ENCODE measurements around the gene ZNF616. TPM values are rescaled to one million over a fixed set of nuclear protein-coding genes. Genes with fewer than 3 reads are reported as not detected.
"Not testable (repeated sequence)": the region's sequence is repeated elsewhere in the genome, so short reads cannot be mapped to it uniquely, and the experiment has no call there.

ZNF616 gene
- total RNA-seq, 5 donors from 2014 or later (not counting 1 experiment from before 2014, with no cell fraction given): 3.6 to 18.3 (median 14.4) TPM

DNA sequence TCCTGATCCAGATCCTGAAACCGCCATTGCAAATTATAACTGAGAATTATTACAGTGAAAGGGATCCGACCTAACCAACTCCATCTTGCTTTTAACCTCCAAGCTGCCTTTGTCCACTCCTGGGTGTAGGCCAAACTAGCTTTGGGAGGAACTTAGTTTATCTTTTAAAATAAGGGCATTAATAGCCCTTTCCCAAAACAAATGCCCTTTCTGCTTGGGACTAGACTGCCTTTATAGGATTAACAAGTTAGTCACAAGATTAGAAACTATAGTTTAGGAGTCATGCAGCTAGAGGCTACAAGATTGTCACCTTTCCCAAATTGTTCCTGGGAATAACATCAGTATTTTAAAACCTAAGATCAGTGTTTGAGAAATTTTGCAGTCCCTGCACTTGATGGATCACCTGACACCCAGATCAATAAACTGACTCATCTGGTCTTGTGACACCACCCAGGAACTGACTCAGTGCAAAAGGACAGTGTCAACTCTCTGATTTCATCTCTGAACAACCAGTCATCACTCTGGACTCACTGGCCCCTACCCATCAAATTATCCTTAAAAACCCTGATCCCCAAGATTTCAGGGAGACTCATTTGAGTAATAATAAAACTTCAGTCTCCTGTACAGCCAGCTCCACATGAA, 40.1 kb downstream of the ZNF616 start:
- Mint-ChIP-seq H3K36me3 (peaks cover 17% of the 10 kb centered on the region), H3K27ac (no peak overlapping the region), H3K4me1 (peaks cover 10 to 16% (median 12%) of the 10 kb centered on the region in 3 donors), H3K9me3 (peaks cover 9 to 33% (median 21%) of the 10 kb centered on the region in 3 donors), H3K27me3 (peaks cover 0 to 3% of the 10 kb centered on the region in 2 donors), H3K4me3 (no peak overlapping the region)
- no CpG with 5 or more reads among the region's 2 CpGs for whole genome bisulfite sequencing (ENCODE audit: insufficient coverage)
- ATAC-seq (replicated peaks in 1 of 4) (no peak), DNase-seq (no peak)
- Histone ChIP-seq H3K36me3 (ENCODE audit: control insufficient read depth in 2 of 2, extremely low read depth in 1 of 2, insufficient read depth in 1 of 2, low read length in 1 of 2) (no peaks in the 10 kb centered on the region), H3K4me1 (ENCODE audit: control insufficient read depth in 1 of 2, extremely low read depth in 1 of 2, insufficient read depth in 2 of 2, low read length in 2 of 2) (peaks cover 0 to 12% of the 10 kb centered on the region in 2 experiments), H3K4me3 (ENCODE audit: control insufficient read depth in 1 of 2, extremely low read depth in 1 of 2, low read length in 1 of 2) (no peak overlapping the region), H3K9me3 (no peaks in the 10 kb centered on the region), H3K27me3 (replicated peaks in 1 of 2; ENCODE audit: control insufficient read depth in 2 of 2, extremely low read depth in 1 of 2, insufficient read depth in 2 of 2, low read length in 1 of 2) (peaks cover 0 to 5% of the 10 kb centered on the region in 2 experiments), H3K27ac (ENCODE audit: low read length) (no peak overlapping the region)
- ChIA-PET CTCF (no interaction called here), POLR2A (no interaction called here)

DNA sequence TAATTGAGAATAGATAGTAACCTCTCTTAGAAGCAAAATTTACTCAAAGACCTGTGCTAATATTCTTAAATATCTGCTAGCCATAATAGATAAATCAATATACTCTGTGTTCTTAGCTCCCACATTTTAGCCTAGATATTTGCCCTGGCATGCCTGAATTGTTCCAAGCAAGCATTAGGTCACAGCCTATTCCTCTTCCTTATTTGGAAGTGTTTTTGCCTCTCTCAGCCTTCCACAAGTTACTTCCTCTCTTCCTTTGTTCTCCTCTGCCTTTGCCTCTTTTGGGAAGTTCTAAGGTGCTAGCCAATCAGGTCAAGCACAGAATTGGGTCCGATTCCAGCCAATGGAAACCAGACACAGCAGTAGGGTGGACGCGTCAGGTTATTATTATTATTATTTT, 43.3 kb downstream of the ZNF616 start:
- H3K27ac ChIP-seq (ENCODE audit: low read length); H3K4me3 ChIP-seq (ENCODE audit: control insufficient read depth in 1 of 2, extremely low read depth in 1 of 2, low read length in 1 of 2); CTCF ChIA-PET; ATAC-seq (replicated peaks in 1 of 4); H3K9me3 ChIP-seq; POLR2A ChIA-PET; H3K27me3 ChIP-seq (replicated peaks in 1 of 2; ENCODE audit: control insufficient read depth in 2 of 2, extremely low read depth in 1 of 2, insufficient read depth in 2 of 2, low read length in 1 of 2); H3K27ac Mint-ChIP-seq; DNase-seq; H3K27me3 Mint-ChIP-seq: not testable (repeated sequence)
- Mint-ChIP-seq H3K36me3 (peaks cover 49% of the 10 kb centered on the region), H3K4me1 (peaks cover 23 to 40% (median 35%) of the 10 kb centered on the region in 3 donors), H3K4me3 (peak overlapping the region; percentile 94 to 100 (median 97)), H3K9me3 (peaks cover 17 to 49% (median 18%) of the 10 kb centered on the region in 3 donors)
- Histone ChIP-seq H3K4me1 (ENCODE audit: control insufficient read depth in 1 of 2, extremely low read depth in 1 of 2, insufficient read depth in 2 of 2, low read length in 2 of 2) (peaks cover 2 to 20% of the 10 kb centered on the region in 2 experiments), H3K36me3 (ENCODE audit: control insufficient read depth in 2 of 2, extremely low read depth in 1 of 2, insufficient read depth in 1 of 2, low read length in 1 of 2) (peaks cover 0 to 10% of the 10 kb centered on the region in 2 donors)
- no CpG with 5 or more reads among the region's 3 CpGs for WGBS (ENCODE audit: insufficient coverage)

DNA sequence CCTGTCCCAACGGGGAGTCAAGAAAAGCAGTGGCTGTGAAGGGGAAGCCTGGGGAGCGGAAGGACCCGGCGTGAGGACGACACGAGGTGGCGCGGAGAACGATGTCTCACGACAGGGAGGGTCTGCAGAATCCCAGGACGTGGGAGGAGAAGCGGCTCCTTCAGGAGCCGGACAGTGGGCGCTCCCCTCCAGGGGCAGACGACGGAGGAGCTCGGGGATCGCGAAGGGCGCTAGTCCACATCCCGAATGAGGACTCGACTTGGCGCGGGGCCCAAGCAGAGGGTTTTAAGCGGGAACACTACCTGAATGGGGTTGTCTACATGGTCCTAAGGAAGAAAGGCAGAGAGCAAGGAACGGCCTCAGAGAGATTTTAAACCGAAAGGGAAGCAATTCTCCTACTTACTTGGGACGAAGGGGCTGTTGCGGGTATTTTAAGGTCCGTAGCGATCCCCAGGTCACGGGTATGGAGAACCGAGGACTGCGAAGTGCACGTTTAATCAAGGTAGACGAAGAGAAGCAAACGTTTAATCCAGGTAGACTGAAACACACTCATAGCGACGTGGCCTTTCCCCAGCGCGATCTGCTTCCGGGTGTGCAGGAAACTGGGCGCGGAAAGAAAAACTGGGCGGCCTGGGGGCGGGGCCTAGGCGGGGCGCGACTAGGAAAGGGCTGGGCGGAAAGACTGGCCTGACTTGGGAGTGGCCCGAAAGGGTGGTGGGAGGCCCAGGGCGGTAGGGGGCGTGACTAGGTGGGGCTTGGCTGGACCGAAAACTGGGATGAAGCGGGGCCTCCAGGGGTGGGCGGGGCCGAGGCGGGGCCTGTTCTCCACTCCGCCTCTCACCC, 44.3 kb downstream of the ZNF616 start, which contains the start of gene ZNF841:
Gene ZNF841, minus strand, starts transcription at position 594 of the 843 bp plus-strand sequence. CDS start 10,964 bp downstream, outside the sequence.
- ChIA-PET POLR2A (interaction anchor here in 1 of 2 donors (0.6 kb wide), 1 partner anchor 573 kb away, joined by 3 read pairs; no protein-coding TSS in a partner anchor), CTCF (no interaction called here)
- H3K27ac Mint-ChIP-seq: peak within 1 kb of the TSS; percentile 92 to 94
- Histone ChIP-seq H3K4me1 (ENCODE audit: control insufficient read depth in 1 of 2, extremely low read depth in 1 of 2, insufficient read depth in 2 of 2, low read length in 2 of 2) (peaks cover 2 to 20% of the 10 kb centered on the region in 2 experiments), H3K4me3 (ENCODE audit: control insufficient read depth in 1 of 2, extremely low read depth in 1 of 2, low read length in 1 of 2) (peak within 1 kb of the TSS; percentile 94 to 98), H3K27me3 (replicated peaks in 1 of 2; ENCODE audit: control insufficient read depth in 2 of 2, extremely low read depth in 1 of 2, insufficient read depth in 2 of 2, low read length in 1 of 2) (no peaks in the 10 kb centered on the region), H3K27ac (ENCODE audit: low read length) (peak within 1 kb of the TSS; percentile 78), H3K36me3 (ENCODE audit: control insufficient read depth in 2 of 2, extremely low read depth in 1 of 2, insufficient read depth in 1 of 2, low read length in 1 of 2) (peaks cover 0 to 17% of the 10 kb centered on the region in 2 donors), H3K9me3 (no peaks in the 10 kb centered on the region)
- peaks cover 0 to 3% of the 10 kb centered on the region in 2 donors for H3K27me3 Mint-ChIP-seq
- peaks cover 24 to 47% (median 40%) of the 10 kb centered on the region in 3 donors for H3K4me1 Mint-ChIP-seq
- H3K9me3 Mint-ChIP-seq: peaks cover 22 to 60% (median 23%) of the 10 kb centered on the region in 3 donors
- peak; percentile 94 to 98 (median 96) for ATAC-seq (replicated peaks in 1 of 4)
- peaks cover 59% of the 10 kb centered on the region for H3K36me3 Mint-ChIP-seq
- peak within 1 kb of the TSS; percentile 94 to 100 (median 97) for H3K4me3 Mint-ChIP-seq
- DNase-seq: peak; percentile 67 to 87 (median 78)
- WGBS (ENCODE audit: insufficient coverage): 4% methylated on average over 55 of the region's 59 CpGs

DNA sequence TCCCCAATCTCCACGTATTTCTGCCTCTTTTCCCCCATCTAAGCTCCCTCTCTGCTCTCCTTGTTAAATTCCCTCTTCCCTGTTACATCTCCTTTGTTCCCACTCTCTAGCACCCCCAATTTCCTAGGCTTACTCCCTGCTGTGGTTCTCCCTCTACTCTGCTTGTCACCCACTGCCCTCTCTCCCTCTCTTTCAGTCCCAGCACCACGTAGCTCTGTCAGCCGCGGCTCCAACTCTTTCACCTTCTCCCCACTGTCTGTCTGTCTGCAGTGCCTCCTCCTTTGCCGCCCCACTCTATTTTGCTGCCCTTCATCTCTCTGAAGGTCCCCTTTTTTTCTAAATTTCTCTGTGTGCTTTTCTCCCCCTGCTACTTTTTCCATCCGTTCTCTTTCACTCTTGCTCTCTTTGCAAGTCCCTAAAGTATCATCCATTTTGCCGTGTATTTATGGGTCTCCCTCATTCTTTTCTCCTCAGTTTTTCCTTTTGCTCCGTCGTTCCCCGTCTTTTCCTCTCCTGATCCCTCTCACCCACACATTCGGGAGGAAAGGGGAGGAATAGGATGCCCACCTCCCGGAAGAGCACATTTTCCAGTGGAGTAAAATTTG, 45.1 kb downstream of the ZNF616 start:
- ATAC-seq (replicated peaks in 1 of 4): no peak
- POLR2A ChIA-PET: no interaction called here
- no peak overlapping the region for H3K27ac ChIP-seq (ENCODE audit: low read length)
- WGBS (ENCODE audit: insufficient coverage): 57% methylated on average over 6 of the region's 12 CpGs
- DNase-seq: no peak
- Mint-ChIP-seq H3K27me3 (no peaks in the 10 kb centered on the region), H3K27ac (peak overlapping the region; percentile 92 to 94), H3K4me3 (peak overlapping the region; percentile 94 to 100 (median 97)), H3K36me3 (peaks cover 67% of the 10 kb centered on the region), H3K4me1 (peaks cover 31 to 49% (median 43%) of the 10 kb centered on the region in 3 donors), H3K9me3 (peaks cover 24 to 60% (median 25%) of the 10 kb centered on the region in 3 donors)
- CTCF ChIA-PET: interaction anchor here in 1 of 2 donors (0.6 kb wide), 1 partner anchor 201 kb away, joined by 5 read pairs; no protein-coding TSS in a partner anchor
- H3K9me3 ChIP-seq: no peaks in the 10 kb centered on the region
- H3K4me1 ChIP-seq (ENCODE audit: control insufficient read depth in 1 of 2, extremely low read depth in 1 of 2, insufficient read depth in 2 of 2, low read length in 2 of 2): peaks cover 2 to 20% of the 10 kb centered on the region in 2 experiments
- H3K27me3 ChIP-seq (replicated peaks in 1 of 2; ENCODE audit: control insufficient read depth in 2 of 2, extremely low read depth in 1 of 2, insufficient read depth in 2 of 2, low read length in 1 of 2): no peaks in the 10 kb centered on the region
- peak overlapping the region; percentile 94 to 98 for H3K4me3 ChIP-seq (ENCODE audit: control insufficient read depth in 1 of 2, extremely low read depth in 1 of 2, low read length in 1 of 2)
- H3K36me3 ChIP-seq (ENCODE audit: control insufficient read depth in 2 of 2, extremely low read depth in 1 of 2, insufficient read depth in 1 of 2, low read length in 1 of 2): peaks cover 0 to 20% of the 10 kb centered on the region in 2 donors

- Histone ChIP-seq H3K9me3 (peaks cover 9% of the 10 kb centered on the region), H3K36me3 (ENCODE audit: control insufficient read depth in 2 of 2, extremely low read depth in 1 of 2, insufficient read depth in 1 of 2, low read length in 1 of 2) (peaks cover 6 to 58% of the 10 kb centered on the region in 2 donors), H3K27me3 (replicated peaks in 1 of 2; ENCODE audit: control insufficient read depth in 2 of 2, extremely low read depth in 1 of 2, insufficient read depth in 2 of 2, low read length in 1 of 2) (no peaks in the 10 kb centered on the region), H3K27ac (ENCODE audit: low read length) (no peak overlapping the region), H3K4me3 (ENCODE audit: control insufficient read depth in 1 of 2, extremely low read depth in 1 of 2, low read length in 1 of 2) (no peak overlapping the region), H3K4me1 (ENCODE audit: control insufficient read depth in 1 of 2, extremely low read depth in 1 of 2, insufficient read depth in 2 of 2, low read length in 2 of 2) (no peaks in the 10 kb centered on the region)
- Mint-ChIP-seq H3K27me3 (no peaks in the 10 kb centered on the region), H3K36me3 (peaks cover 97% of the 10 kb centered on the region), H3K4me1 (peaks cover 8 to 10% (median 9%) of the 10 kb centered on the region in 3 donors), H3K27ac (no peak overlapping the region), H3K4me3 (no peak overlapping the region), H3K9me3 (peaks cover 31 to 74% (median 47%) of the 10 kb centered on the region in 3 donors)
- ATAC-seq (replicated peaks in 1 of 4) (no peak), DNase-seq (no peak)
- CTCF ChIA-PET: no interaction called here
- POLR2A ChIA-PET: no interaction called here
Measured at GRCh38 chr19:52086481-52086880, 53.3 kb downstream of the ZNF616 start.

DNA sequence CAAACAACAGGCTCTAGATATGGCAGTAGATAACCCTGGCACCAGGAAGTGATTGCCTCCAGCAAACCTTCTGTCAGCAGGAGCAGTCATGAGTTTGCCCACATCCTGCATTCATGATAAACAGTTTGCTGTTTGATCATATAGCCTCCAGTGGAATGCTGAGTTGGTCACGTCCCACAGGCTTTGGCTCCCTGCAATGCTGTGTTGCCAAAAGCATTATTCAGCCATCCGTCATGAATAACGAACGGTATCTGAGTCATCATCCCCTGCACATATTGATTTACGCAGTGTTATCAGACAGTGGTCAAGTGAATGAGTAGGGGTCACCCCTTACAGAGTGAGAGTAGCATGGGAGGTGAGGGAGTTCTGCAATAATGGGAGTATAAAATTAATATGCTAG, 69.2 kb downstream of the ZNF616 start:
- H3K36me3 ChIP-seq (ENCODE audit: control insufficient read depth in 2 of 2, extremely low read depth in 1 of 2, insufficient read depth in 1 of 2, low read length in 1 of 2): peaks cover 4 to 63% of the 10 kb centered on the region in 2 donors
- no peaks in the 10 kb centered on the region for H3K4me1 ChIP-seq (ENCODE audit: control insufficient read depth in 1 of 2, extremely low read depth in 1 of 2, insufficient read depth in 2 of 2, low read length in 2 of 2)
- no peak overlapping the region for H3K4me3 Mint-ChIP-seq
- WGBS (ENCODE audit: insufficient coverage): 100% methylated on average over 5 of the region's 5 CpGs
- DNase-seq: no peak
- peaks cover 43 to 79% (median 69%) of the 10 kb centered on the region in 3 donors for H3K9me3 Mint-ChIP-seq
- no peaks in the 10 kb centered on the region for H3K27me3 ChIP-seq (replicated peaks in 1 of 2; ENCODE audit: control insufficient read depth in 2 of 2, extremely low read depth in 1 of 2, insufficient read depth in 2 of 2, low read length in 1 of 2)
- H3K36me3 Mint-ChIP-seq: peaks cover 96% of the 10 kb centered on the region
- H3K9me3 ChIP-seq: peaks cover 36% of the 10 kb centered on the region
- ChIA-PET POLR2A (no interaction called here), CTCF (no interaction called here)
- no peak for ATAC-seq (replicated peaks in 1 of 4)
- no peaks in the 10 kb centered on the region for H3K27me3 Mint-ChIP-seq
- no peak overlapping the region for H3K27ac ChIP-seq (ENCODE audit: low read length)
- peaks cover 0 to 5% (median 0%) of the 10 kb centered on the region in 3 donors for H3K4me1 Mint-ChIP-seq
- peak overlapping the region in 1 of 2 donors; percentile 27 for H3K4me3 ChIP-seq (ENCODE audit: control insufficient read depth in 1 of 2, extremely low read depth in 1 of 2, low read length in 1 of 2)
- H3K27ac Mint-ChIP-seq: no peak overlapping the region
